AG04449 (cell line): Measurements from ENCODE around the gene NDUFAF8.

ENCODE experiments used
- CTCF ChIA-PET: fragments of 350-600 bp; formaldehyde crosslinking; extraction: SDS; loops from one replicate; lab custom pipeline; 2021; ENCODE audit warnings: antibody characterized with exemption; lab: Yijun Ruan, JAX
- POLR2A ChIA-PET: fragments of 400-600, 350-600 bp; formaldehyde crosslinking; extraction: SDS; loops from one replicate; lab custom pipeline; 2020; ENCODE audit warnings: antibody characterized with exemption, inconsistent platforms; lab: Yijun Ruan, JAX
- DNase-seq: peaks from one replicate; pipeline ENCODE4 v3.0.0-alpha.2; 2010; ENCODE audit warnings: low read depth, low spot score
- H3K4me3 ChIP-seq: 2 replicates; pipeline ENCODE4 v1.5.1; 2011; ENCODE audit warnings: low read depth, mild to moderate bottlenecking, control low read depth, low read length
- TF ChIP-seq, protein P1 (sequence below): IDR thresholded peaks from one replicate; pipeline ENCODE4 v1.5.1; 2011; ENCODE audit warnings: mild to moderate bottlenecking, moderate library complexity, low read length, control low read depth, inconsistent platforms; ENCODE audit not compliant: insufficient read depth; ENCODE audit errors: missing control alignments

Gene NDUFAF8

DNA sequence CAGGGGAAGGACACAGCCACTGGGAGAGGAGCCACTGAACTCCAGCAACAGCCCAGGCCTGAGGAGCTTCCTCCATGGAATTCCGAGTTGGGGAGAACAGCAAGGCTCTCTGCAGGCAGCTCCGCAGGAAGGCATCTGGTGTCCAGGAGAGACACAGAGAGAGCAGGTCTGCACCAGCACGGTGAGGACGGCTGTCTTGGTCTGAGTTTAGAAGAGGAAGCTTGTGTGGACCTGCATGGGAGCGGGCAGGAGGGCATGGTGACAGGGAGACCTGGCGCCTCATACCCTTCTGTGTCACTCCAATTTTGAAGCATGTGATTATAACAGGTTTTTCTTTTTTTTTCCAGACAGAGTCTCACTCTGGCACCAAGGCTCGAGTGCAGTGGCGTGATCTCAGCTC is 49.6 kb downstream of the NDUFAF8 start:
- ChIA-PET POLR2A (no interaction called here), CTCF (interaction anchor here (0.9 to 6.8 kb wide), 3 partner anchors 34 to 195 kb away, joined by 3 to 82 read pairs (median 5); no protein-coding TSS in a partner anchor)
- no peak for DNase-seq
- no peak overlapping the region for H3K4me3 ChIP-seq
- TF ChIP-seq, protein P1, sequence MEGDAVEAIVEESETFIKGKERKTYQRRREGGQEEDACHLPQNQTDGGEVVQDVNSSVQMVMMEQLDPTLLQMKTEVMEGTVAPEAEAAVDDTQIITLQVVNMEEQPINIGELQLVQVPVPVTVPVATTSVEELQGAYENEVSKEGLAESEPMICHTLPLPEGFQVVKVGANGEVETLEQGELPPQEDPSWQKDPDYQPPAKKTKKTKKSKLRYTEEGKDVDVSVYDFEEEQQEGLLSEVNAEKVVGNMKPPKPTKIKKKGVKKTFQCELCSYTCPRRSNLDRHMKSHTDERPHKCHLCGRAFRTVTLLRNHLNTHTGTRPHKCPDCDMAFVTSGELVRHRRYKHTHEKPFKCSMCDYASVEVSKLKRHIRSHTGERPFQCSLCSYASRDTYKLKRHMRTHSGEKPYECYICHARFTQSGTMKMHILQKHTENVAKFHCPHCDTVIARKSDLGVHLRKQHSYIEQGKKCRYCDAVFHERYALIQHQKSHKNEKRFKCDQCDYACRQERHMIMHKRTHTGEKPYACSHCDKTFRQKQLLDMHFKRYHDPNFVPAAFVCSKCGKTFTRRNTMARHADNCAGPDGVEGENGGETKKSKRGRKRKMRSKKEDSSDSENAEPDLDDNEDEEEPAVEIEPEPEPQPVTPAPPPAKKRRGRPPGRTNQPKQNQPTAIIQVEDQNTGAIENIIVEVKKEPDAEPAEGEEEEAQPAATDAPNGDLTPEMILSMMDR = no peak

DNA sequence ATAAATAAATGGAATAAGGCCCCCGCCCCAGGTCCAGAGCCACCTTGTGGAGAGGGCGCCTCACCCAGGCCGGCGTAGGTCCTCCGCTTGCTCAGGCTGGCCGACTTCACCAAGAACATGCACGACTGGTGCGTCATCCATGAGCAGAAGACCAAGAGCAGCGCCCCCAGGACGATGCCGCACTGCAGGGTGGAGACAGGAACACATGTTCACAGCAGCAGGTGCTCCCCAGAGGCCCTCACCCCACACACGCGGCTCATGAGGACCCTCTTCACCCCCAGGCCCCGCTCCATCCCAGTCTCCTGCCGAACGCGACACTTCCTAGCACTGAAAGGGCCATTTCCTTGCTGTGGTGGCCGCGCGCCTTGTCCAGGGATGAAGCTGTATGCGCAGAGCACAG is 50.5 kb downstream of the NDUFAF8 start:
- DNase-seq = no peak
- ChIA-PET POLR2A (no interaction called here), CTCF (interaction anchor here (0.9 to 6.8 kb wide), 3 partner anchors 10 to 194 kb away, joined by 3 to 82 read pairs (median 22); no protein-coding TSS in a partner anchor)
- TF ChIP-seq, protein P1 = no peak
- H3K4me3 ChIP-seq = no peak overlapping the region

DNA sequence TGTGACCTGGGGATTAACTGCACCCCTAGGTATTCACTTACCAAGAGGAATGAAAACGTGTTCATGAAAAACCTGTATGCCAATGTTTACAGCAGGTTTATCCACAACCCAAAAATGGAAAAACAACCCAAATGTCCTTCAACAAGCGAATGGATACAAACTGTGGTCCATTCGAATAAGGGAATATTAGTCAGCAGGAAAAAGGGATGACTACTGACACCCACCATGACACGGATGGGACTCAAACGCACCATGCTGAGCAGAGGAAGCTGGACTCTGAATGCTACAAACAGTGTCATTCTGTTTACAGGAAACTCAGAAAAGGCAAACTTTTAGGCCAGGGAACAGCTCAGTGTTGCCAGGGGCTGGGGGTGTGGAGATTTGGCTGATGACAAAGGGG is 51.1 kb downstream of the NDUFAF8 start:
- H3K4me3 ChIP-seq = no peak overlapping the region
- no peak for DNase-seq
- ChIA-PET CTCF (interaction anchor here (1.1 to 6.8 kb wide), 4 partner anchors 10 to 193 kb away, joined by 3 to 82 read pairs (median 16); no protein-coding TSS in a partner anchor), POLR2A (no interaction called here)
- TF ChIP-seq, protein P1 = no peak
